ENCODE results near the gene PTPRK. TPM values are rescaled to one million over a fixed set of nuclear protein-coding genes. Genes with fewer than 3 reads are reported as not detected.
A peak's percentile ranks its signal among the peaks of the same experiment; 100 is the strongest.

Gene PTPRK
- total RNA-seq, 1 experiment from 2014 or later: 265 TPM

- H3K4me3 Mint-ChIP-seq (ENCODE audit: low read depth, unreplicated experiment): peak overlapping the region; percentile 4
- H3K27ac Mint-ChIP-seq (ENCODE audit: unreplicated experiment): peak overlapping the region; percentile 24
- intact Hi-C loops (cut with micrococcal nuclease; ENCODE audit: unreplicated experiment): loop anchor here (5.0 kb wide), 2 partner anchors 37 to 128 kb away; no protein-coding TSS in a partner anchor
- no TSS peak for BruUV-seq (replicated peaks)
- peaks cover 28% of the 10 kb centered on the region for H3K36me3 Mint-ChIP-seq (ENCODE audit: insufficient read depth, unreplicated experiment)
- peaks cover 60% of the 10 kb centered on the region for H3K4me1 Mint-ChIP-seq (ENCODE audit: low read depth, unreplicated experiment)
- CTCF ChIA-PET: interaction anchor here (0.6 to 1.0 kb wide), 2 partner anchors 9 to 35 kb away, joined by 3 to 8 read pairs; no protein-coding TSS in a partner anchor
- TF ChIP-seq CTCF (IDR thresholded peaks at IDR 0.05; ENCODE audit: unreplicated experiment): no peak
- no peaks in the 10 kb centered on the region for H3K27me3 Mint-ChIP-seq (ENCODE audit: unreplicated experiment)
- H3K9me3 Mint-ChIP-seq (ENCODE audit: low read depth, unreplicated experiment): peaks cover 3% of the 10 kb centered on the region
- no peak for DNase-seq
These were observed 40.4 kb downstream of the PTPRK start for GRCh38 chr6:128479991-128480390.

DNA sequence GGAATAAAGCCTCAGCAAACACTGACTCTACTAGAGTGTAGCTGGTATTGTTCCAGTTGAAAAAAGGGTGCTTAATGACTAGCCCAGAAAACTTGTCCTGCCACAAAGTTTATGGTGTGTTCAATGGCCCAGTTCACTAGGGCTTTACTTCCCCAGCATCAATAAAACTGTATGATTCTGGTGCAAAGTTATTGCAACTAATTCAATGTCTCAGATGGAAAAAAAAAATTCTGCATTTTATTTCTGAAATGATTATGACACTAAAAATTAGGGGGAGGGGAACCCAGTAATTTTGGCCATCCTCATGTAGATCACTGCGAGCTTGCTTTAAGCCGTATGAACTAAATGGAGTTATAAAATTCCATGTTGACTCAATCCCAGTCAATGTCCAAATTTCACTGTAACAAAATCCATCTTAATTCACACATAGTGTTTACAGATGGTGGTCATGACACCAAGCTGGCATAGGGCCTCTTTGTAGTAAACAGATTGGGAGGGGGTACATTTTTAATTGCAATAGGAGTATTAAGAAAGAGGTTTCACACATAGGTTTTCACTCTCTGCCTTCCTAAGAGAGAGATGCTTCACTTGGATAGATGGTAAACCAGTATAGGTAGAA is 41.2 kb downstream of the PTPRK start:
- H3K36me3 Mint-ChIP-seq (ENCODE audit: insufficient read depth, unreplicated experiment): peaks cover 26% of the 10 kb centered on the region
- peaks cover 64% of the 10 kb centered on the region for H3K4me1 Mint-ChIP-seq (ENCODE audit: low read depth, unreplicated experiment)
- H3K4me3 Mint-ChIP-seq (ENCODE audit: low read depth, unreplicated experiment): peak overlapping the region; percentile 47
- CTCF ChIA-PET: interaction anchor here (0.7 to 1.0 kb wide), 2 partner anchors 10 to 200 kb away, joined by 3 to 8 read pairs; no protein-coding TSS in a partner anchor
- BruUV-seq (replicated peaks): no TSS peak
- H3K9me3 Mint-ChIP-seq (ENCODE audit: low read depth, unreplicated experiment): peaks cover 3% of the 10 kb centered on the region
- H3K27ac Mint-ChIP-seq (ENCODE audit: unreplicated experiment): peak overlapping the region; percentile 24
- TF ChIP-seq CTCF (IDR thresholded peaks at IDR 0.05; ENCODE audit: unreplicated experiment): no peak
- DNase-seq: no peak
- intact Hi-C loops (cut with micrococcal nuclease; ENCODE audit: unreplicated experiment): loop anchor here (5.0 kb wide), 1 partner anchor 127 kb away; no protein-coding TSS in a partner anchor
- H3K27me3 Mint-ChIP-seq (ENCODE audit: unreplicated experiment): no peaks in the 10 kb centered on the region

GRCh38 chr6:128478230-128479047 is 42.0 kb downstream of the PTPRK start:
- BruUV-seq (replicated peaks): no TSS peak
- Mint-ChIP-seq H3K4me3 (ENCODE audit: low read depth, unreplicated experiment) (peak overlapping the region; percentile 47), H3K27ac (ENCODE audit: unreplicated experiment) (peak overlapping the region; percentile 24), H3K36me3 (ENCODE audit: insufficient read depth, unreplicated experiment) (peaks cover 26% of the 10 kb centered on the region), H3K27me3 (ENCODE audit: unreplicated experiment) (no peaks in the 10 kb centered on the region), H3K4me1 (ENCODE audit: low read depth, unreplicated experiment) (peaks cover 64% of the 10 kb centered on the region), H3K9me3 (ENCODE audit: low read depth, unreplicated experiment) (peaks cover 3% of the 10 kb centered on the region)
- TF ChIP-seq CTCF (IDR thresholded peaks at IDR 0.05; ENCODE audit: unreplicated experiment): no peak
- CTCF ChIA-PET: interaction anchor here (0.7 kb wide), 1 partner anchor 200 kb away, joined by 3 read pairs; no protein-coding TSS in a partner anchor
- DNase-seq: no peak
- intact Hi-C loops (cut with micrococcal nuclease; ENCODE audit: unreplicated experiment): loop anchor here (5.0 kb wide), 1 partner anchor 126 kb away; no protein-coding TSS in a partner anchor

GRCh38 chr6:128474933-128475332 is 45.5 kb downstream of the PTPRK start:
- TF ChIP-seq CTCF (IDR thresholded peaks at IDR 0.05; ENCODE audit: unreplicated experiment): no peak
- CTCF ChIA-PET: interaction anchor here (1.4 kb wide), 1 partner anchor 12 kb away, joined by 4 read pairs; no protein-coding TSS in a partner anchor
- intact Hi-C loops (cut with micrococcal nuclease; ENCODE audit: unreplicated experiment): loop anchor here (5.0 kb wide), 1 partner anchor 123 kb away; no protein-coding TSS in a partner anchor
- no peak for DNase-seq
- Mint-ChIP-seq H3K9me3 (ENCODE audit: low read depth, unreplicated experiment) (no peaks in the 10 kb centered on the region), H3K4me3 (ENCODE audit: low read depth, unreplicated experiment) (no peak overlapping the region), H3K4me1 (ENCODE audit: low read depth, unreplicated experiment) (peaks cover 66% of the 10 kb centered on the region), H3K36me3 (ENCODE audit: insufficient read depth, unreplicated experiment) (peaks cover 35% of the 10 kb centered on the region), H3K27ac (ENCODE audit: unreplicated experiment) (no peak overlapping the region), H3K27me3 (ENCODE audit: unreplicated experiment) (no peaks in the 10 kb centered on the region)
- no TSS peak for BruUV-seq (replicated peaks)
